DND-41 (cell line): Measurements from ENCODE around the gene KLF3.

Experiments
- ATAC-seq: fragments of 200-7000 bp; cut with Tn5 transposase; 3 replicates; pipeline ENCODE4 v1.9.1; 2021; ENCODE audit warnings: low read depth; ENCODE audit not compliant: insufficient read depth
- DNase-seq: peaks from one replicate; pipeline ENCODE4 v3.0.0-alpha.2; 2020
- H2AFZ ChIP-seq: 2 replicates; pipeline ENCODE4 v1.6.0; 2012; ENCODE audit warnings: low read depth, low read length
- H3K27ac ChIP-seq: 2 replicates; pipeline ENCODE4 v1.5.1; 2012; ENCODE audit warnings: low read length, inconsistent platforms
- H3K27me3 ChIP-seq: fragments of 200-600 bp; sonication (generic); 2 replicates; pipeline ENCODE4 v1.6.0; 2012; ENCODE audit warnings: low read length, mild to moderate bottlenecking, inconsistent platforms; ENCODE audit not compliant: insufficient read depth, poor library complexity
- H3K36me3 ChIP-seq: 2 replicates; pipeline ENCODE4 v1.5.1; 2012; ENCODE audit warnings: low read length, inconsistent platforms; ENCODE audit not compliant: insufficient read depth
- H3K4me1 ChIP-seq: 2 replicates; pipeline ENCODE4 v1.5.1; 2012; ENCODE audit warnings: mild to moderate bottlenecking, low read length; ENCODE audit not compliant: insufficient read depth
- H3K4me2 ChIP-seq: 2 replicates; pipeline ENCODE4 v1.6.0; 2012; ENCODE audit warnings: mild to moderate bottlenecking, moderate library complexity, low read length, inconsistent platforms; ENCODE audit not compliant: insufficient read depth
- H3K4me3 ChIP-seq, 2 experiments: fragments of 200-600 bp in 1 of 2; shearing (Covaris generic) in 1 of 2; 2 replicates each; pipeline ENCODE4 v1.5.1; 2012 to 2016; ENCODE audit warnings: inconsistent platforms in 2 of 2, low read length in 2 of 2, mild to moderate bottlenecking in 2 of 2, low read depth in 1 of 2, moderate library complexity in 1 of 2
- H3K79me2 ChIP-seq: 2 replicates; pipeline ENCODE4 v1.6.0; 2012; ENCODE audit warnings: low read length, inconsistent platforms; ENCODE audit not compliant: insufficient read depth
- H3K9ac ChIP-seq: 2 replicates; pipeline ENCODE4 v1.6.0; 2012; ENCODE audit warnings: low read depth, mild to moderate bottlenecking, inconsistent platforms, low read length, moderate library complexity
- H3K9me3 ChIP-seq: 2 replicates; pipeline ENCODE4 v1.5.1; 2012; ENCODE audit warnings: low read length, moderate library complexity, mild to moderate bottlenecking, inconsistent platforms; ENCODE audit not compliant: insufficient read depth, severe bottlenecking
- H4K20me1 ChIP-seq: 2 replicates; pipeline ENCODE4 v1.6.0; 2012; ENCODE audit warnings: low read length; ENCODE audit not compliant: insufficient read depth
- EZH2 ChIP-seq: IDR thresholded peaks from 3 replicates; pipeline ENCODE4 v1.6.1; 2012; ENCODE audit warnings: borderline replicate concordance, low read depth, mild to moderate bottlenecking, moderate library complexity, low read length, inconsistent platforms; ENCODE audit not compliant: severe bottlenecking
- TF ChIP-seq, protein P1 (sequence below): IDR thresholded peaks from 2 replicates; pipeline ENCODE4 v1.5.1; 2012; ENCODE audit warnings: borderline replicate concordance, low read length, moderate library complexity, mild to moderate bottlenecking; ENCODE audit not compliant: poor library complexity, severe bottlenecking; ENCODE audit errors: extremely low read depth

KLF3 gene

DNA sequence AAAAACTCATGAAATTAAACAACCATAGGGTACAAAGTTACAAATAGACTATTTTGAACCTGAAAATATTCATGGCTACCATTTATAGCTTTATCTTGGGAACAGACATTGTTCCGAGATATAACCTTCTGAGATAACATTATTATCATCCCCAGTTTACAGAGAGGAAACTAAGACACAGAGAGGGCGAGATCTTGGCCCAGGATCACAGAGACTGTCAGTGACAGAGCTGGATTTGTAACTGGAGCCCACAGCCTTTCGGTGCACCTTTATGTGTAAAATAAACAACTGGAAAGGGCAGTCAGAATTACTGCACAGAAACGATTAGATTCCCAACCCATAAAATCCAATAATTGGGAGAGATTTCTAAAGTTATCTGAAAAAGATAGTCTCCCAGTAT, 28.4 kb downstream of the KLF3 start:
- TF ChIP-seq, protein P1, sequence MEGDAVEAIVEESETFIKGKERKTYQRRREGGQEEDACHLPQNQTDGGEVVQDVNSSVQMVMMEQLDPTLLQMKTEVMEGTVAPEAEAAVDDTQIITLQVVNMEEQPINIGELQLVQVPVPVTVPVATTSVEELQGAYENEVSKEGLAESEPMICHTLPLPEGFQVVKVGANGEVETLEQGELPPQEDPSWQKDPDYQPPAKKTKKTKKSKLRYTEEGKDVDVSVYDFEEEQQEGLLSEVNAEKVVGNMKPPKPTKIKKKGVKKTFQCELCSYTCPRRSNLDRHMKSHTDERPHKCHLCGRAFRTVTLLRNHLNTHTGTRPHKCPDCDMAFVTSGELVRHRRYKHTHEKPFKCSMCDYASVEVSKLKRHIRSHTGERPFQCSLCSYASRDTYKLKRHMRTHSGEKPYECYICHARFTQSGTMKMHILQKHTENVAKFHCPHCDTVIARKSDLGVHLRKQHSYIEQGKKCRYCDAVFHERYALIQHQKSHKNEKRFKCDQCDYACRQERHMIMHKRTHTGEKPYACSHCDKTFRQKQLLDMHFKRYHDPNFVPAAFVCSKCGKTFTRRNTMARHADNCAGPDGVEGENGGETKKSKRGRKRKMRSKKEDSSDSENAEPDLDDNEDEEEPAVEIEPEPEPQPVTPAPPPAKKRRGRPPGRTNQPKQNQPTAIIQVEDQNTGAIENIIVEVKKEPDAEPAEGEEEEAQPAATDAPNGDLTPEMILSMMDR: no peak
- no peak for TF ChIP-seq EZH2
- Histone ChIP-seq H3K36me3 (peaks cover 6% of the 10 kb centered on the region; the same call in 1 of the 2 replicates), H4K20me1 (no peaks in the 10 kb centered on the region), H3K27ac (no peak overlapping the region), H3K9me3 (no peaks in the 10 kb centered on the region), H3K4me3 (no peak overlapping the region), H2AFZ (no peak overlapping the region), H3K4me2 (no peak overlapping the region), H3K79me2 (no peaks in the 10 kb centered on the region), H3K4me1 (no peaks in the 10 kb centered on the region), H3K9ac (no peak overlapping the region), H3K27me3 (no peaks in the 10 kb centered on the region)
- no peak for ATAC-seq
- DNase-seq: no peak

DNA sequence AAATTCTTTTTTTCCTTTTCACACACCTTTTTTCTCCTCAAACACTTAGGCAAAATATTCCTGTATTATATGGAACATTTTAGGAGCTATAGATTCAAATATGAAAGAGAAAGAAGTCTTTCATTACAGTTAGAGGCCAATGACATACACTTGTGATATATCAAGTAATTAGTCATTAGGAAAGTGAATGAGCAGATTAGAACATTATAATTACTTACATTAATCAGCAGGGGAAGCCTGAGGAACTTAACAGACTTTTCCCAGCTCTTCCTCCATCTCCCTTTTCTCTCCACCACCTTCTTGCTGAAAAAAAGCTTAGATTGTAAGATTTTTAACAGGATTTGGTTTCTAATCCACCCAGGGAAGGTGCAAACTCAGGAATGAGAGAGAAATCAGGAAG, 29.6 kb downstream of the KLF3 start:
- H3K9ac ChIP-seq: no peak overlapping the region
- no peak for DNase-seq
- H3K4me2 ChIP-seq: no peak overlapping the region
- no peak overlapping the region for H3K27ac ChIP-seq
- H3K4me1 ChIP-seq: no peaks in the 10 kb centered on the region
- H3K27me3 ChIP-seq: peaks cover 4% of the 10 kb centered on the region
- H3K4me3 ChIP-seq: no peak overlapping the region
- no peak for ATAC-seq
- H2AFZ ChIP-seq: no peak overlapping the region
- H3K9me3 ChIP-seq: no peaks in the 10 kb centered on the region
- TF ChIP-seq EZH2: no peak
- TF ChIP-seq, protein P1: no peak
- no peaks in the 10 kb centered on the region for H4K20me1 ChIP-seq
- H3K36me3 ChIP-seq: peaks cover 6% of the 10 kb centered on the region; the same call in 1 of the 2 replicates
- no peaks in the 10 kb centered on the region for H3K79me2 ChIP-seq

DNA sequence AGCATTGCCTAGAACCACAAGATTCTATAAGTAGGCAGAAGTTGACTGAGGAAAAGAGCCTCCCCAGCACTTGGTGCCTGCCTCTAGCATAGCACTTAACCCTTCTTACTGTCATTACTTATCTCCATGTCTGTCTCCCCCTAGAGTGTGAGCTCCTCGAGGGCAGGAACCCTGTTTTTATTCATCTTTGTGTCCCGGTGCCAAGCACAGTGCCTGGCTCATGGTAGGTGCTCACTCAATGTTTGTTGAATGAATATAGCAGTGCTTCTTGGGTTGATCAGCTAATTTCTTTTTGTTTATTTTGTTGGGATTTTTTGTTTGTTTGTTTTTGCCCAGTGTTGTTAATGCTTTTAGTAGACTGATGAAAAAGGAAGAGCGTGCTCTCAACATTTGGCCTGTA, 30.3 kb downstream of the KLF3 start:
- Histone ChIP-seq H3K36me3 (peaks cover 6% of the 10 kb centered on the region; the same call in 1 of the 2 replicates), H3K4me1 (no peaks in the 10 kb centered on the region)

More for the DNA sequence above, 30.3 kb downstream of the KLF3 start:
- Histone ChIP-seq H3K27me3 (peaks cover 4% of the 10 kb centered on the region), H3K27ac (no peak overlapping the region), H3K4me3 (no peak overlapping the region), H3K9me3 (no peaks in the 10 kb centered on the region), H3K9ac (no peak overlapping the region), H3K4me2 (no peak overlapping the region), H3K79me2 (no peaks in the 10 kb centered on the region), H4K20me1 (no peaks in the 10 kb centered on the region), H2AFZ (no peak overlapping the region)
- ATAC-seq: no peak
- DNase-seq: no peak
- TF ChIP-seq EZH2: no peak
- TF ChIP-seq, protein P1: no peak
